ENCODE data around the gene CEP162.

GRCh38 chr6:84274856-84275255 is 47.4 kb upstream of the CEP162 start:
- no peak for TF ChIP-seq POLR2A (IDR thresholded peaks at IDR 0.05)
- TF ChIP-seq CTCF (IDR thresholded peaks at IDR 0.05), result no peak

Data from heart left ventricle (tissue), 13 donors.